KMS-11 (cell line): ENCODE results near the gene KCNAB1.

Source experiments
- H2AFZ ChIP-seq: fragments of 200-600 bp; sonication (generic); 2 replicates; pipeline ENCODE4 v1.6.1; 2016; ENCODE audit warnings: antibody characterized with exemption, mixed run types, low read depth
- H3K27ac ChIP-seq: fragments of 200-600 bp; sonication (generic); 2 replicates; pipeline ENCODE4 v1.6.1; 2016; ENCODE audit warnings: mild to moderate bottlenecking, mixed run types
- H3K27me3 ChIP-seq: fragments of 200-600 bp; sonication (generic); 2 replicates; pipeline ENCODE4 v1.6.1; 2017; ENCODE audit warnings: mild to moderate bottlenecking, low read depth, mixed run types, moderate library complexity; ENCODE audit not compliant: insufficient read depth
- H3K36me3 ChIP-seq: fragments of 200-600 bp; sonication (generic); 2 replicates; pipeline ENCODE4 v1.6.1; 2017; ENCODE audit warnings: mild to moderate bottlenecking, mixed run types; ENCODE audit not compliant: insufficient read depth
- H3K4me1 ChIP-seq: fragments of 200-600 bp; sonication (generic); 2 replicates; pipeline ENCODE4 v1.6.1; 2016; ENCODE audit warnings: mild to moderate bottlenecking, low read depth, mixed run types; ENCODE audit not compliant: poor library complexity, severe bottlenecking
- H3K4me2 ChIP-seq: fragments of 200-600 bp; sonication (generic); 2 replicates; pipeline ENCODE4 v1.7.0; 2016; ENCODE audit warnings: mild to moderate bottlenecking, mixed run types
- H3K4me3 ChIP-seq: fragments of 200-600 bp; sonication (generic); IDR thresholded peaks from 2 replicates; pipeline ENCODE4 v1.6.1; 2017; ENCODE audit warnings: low read depth, low read length, mixed read lengths; ENCODE audit not compliant: insufficient read depth
- H3K79me2 ChIP-seq: fragments of 200-600 bp; sonication (generic); 2 replicates; pipeline ENCODE4 v1.6.1; 2016; ENCODE audit warnings: low read depth, mixed run types; ENCODE audit not compliant: insufficient read depth
- H3K9ac ChIP-seq: fragments of 200-600 bp; sonication (generic); 2 replicates; pipeline ENCODE4 v1.6.1; 2016; ENCODE audit warnings: mild to moderate bottlenecking, mixed run types
- H4K20me1 ChIP-seq: fragments of 200-600 bp; sonication (generic); 2 replicates; pipeline ENCODE4 v1.6.1; 2016; ENCODE audit warnings: mild to moderate bottlenecking, mixed run types; ENCODE audit not compliant: insufficient read depth
- TF ChIP-seq, protein P1 (sequence below): fragments of 200-600 bp; sonication (generic); conservative IDR thresholded peaks from 2 replicates; pipeline ENCODE4 v1.6.1; 2017; ENCODE audit warnings: low read depth, mild to moderate bottlenecking, antibody characterized with exemption, low read length, moderate library complexity, mixed read lengths

KCNAB1 gene

DNA sequence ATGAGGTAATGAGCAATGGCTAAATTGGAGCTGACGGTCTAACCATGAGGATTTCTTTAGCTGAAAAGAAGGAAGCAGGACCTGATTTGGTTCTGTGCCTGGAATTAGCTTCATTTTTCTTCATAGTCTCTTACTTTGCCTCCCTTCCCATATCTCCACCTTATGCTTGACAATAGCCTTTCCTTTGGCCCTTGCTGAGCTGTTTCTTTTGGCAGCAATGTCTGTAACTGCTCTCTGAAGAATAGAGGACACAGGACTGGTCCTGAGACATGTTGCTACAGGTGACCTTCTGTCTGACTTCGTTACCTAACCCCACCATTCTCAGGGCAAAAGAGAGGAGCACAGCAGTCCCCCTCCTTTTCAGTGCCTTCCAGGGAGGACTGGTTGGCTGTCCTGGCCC lies 312.2 kb downstream of the KCNAB1 start:
- TF ChIP-seq, protein P1, sequence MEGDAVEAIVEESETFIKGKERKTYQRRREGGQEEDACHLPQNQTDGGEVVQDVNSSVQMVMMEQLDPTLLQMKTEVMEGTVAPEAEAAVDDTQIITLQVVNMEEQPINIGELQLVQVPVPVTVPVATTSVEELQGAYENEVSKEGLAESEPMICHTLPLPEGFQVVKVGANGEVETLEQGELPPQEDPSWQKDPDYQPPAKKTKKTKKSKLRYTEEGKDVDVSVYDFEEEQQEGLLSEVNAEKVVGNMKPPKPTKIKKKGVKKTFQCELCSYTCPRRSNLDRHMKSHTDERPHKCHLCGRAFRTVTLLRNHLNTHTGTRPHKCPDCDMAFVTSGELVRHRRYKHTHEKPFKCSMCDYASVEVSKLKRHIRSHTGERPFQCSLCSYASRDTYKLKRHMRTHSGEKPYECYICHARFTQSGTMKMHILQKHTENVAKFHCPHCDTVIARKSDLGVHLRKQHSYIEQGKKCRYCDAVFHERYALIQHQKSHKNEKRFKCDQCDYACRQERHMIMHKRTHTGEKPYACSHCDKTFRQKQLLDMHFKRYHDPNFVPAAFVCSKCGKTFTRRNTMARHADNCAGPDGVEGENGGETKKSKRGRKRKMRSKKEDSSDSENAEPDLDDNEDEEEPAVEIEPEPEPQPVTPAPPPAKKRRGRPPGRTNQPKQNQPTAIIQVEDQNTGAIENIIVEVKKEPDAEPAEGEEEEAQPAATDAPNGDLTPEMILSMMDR, result no peak
- no peak overlapping the region for H3K9ac ChIP-seq
- H3K27me3 ChIP-seq, result no peaks in the 10 kb centered on the region
- H3K4me2 ChIP-seq, result no peak overlapping the region
- no peaks in the 10 kb centered on the region for H4K20me1 ChIP-seq
- no peaks in the 10 kb centered on the region for H3K36me3 ChIP-seq
- H3K79me2 ChIP-seq, result no peaks in the 10 kb centered on the region
- H3K4me1 ChIP-seq, result no peaks in the 10 kb centered on the region
- H2AFZ ChIP-seq, result no peak overlapping the region
- H3K27ac ChIP-seq, result no peak overlapping the region
- no peak overlapping the region for H3K4me3 ChIP-seq

- H3K27ac ChIP-seq, result no peak overlapping the region
- no peaks in the 10 kb centered on the region for H3K4me1 ChIP-seq
- no peak overlapping the region for H3K9ac ChIP-seq
- no peak overlapping the region for H2AFZ ChIP-seq
- no peaks in the 10 kb centered on the region for H3K36me3 ChIP-seq
- H3K4me3 ChIP-seq, result no peak overlapping the region
- TF ChIP-seq, protein P1, result no peak
- no peaks in the 10 kb centered on the region for H4K20me1 ChIP-seq
- H3K27me3 ChIP-seq, result no peaks in the 10 kb centered on the region
- no peak overlapping the region for H3K4me2 ChIP-seq
- H3K79me2 ChIP-seq, result no peaks in the 10 kb centered on the region
Measured at GRCh38 chr3:156433138-156433537, 312.8 kb downstream of the KCNAB1 start.

DNA sequence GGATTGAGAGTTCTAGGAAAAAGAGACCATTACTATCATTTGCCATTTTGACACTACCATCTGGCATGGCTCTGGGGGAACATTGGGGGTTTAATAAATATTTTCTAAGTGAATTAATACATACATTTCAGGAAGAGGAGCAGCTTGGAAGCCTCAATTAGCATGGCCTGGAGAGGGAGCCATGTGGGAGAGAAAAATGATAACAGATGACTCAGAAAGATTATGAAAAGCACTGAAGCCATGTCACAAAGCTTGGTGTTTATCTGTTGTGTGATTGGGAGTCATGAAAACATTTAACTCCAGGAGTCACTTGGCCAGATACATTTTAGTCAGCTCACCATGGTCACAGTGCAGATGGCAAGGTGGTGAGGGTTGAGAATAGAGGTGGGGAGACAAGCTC lies 313.5 kb downstream of the KCNAB1 start:
- TF ChIP-seq, protein P1, result no peak
- H3K4me3 ChIP-seq, result no peak overlapping the region
- H3K4me1 ChIP-seq, result no peaks in the 10 kb centered on the region
- no peaks in the 10 kb centered on the region for H3K79me2 ChIP-seq
- no peaks in the 10 kb centered on the region for H3K36me3 ChIP-seq
- H3K4me2 ChIP-seq, result no peak overlapping the region
- H4K20me1 ChIP-seq, result no peaks in the 10 kb centered on the region
- H2AFZ ChIP-seq, result no peak overlapping the region
- H3K27ac ChIP-seq, result no peak overlapping the region
- H3K9ac ChIP-seq, result no peak overlapping the region
- no peaks in the 10 kb centered on the region for H3K27me3 ChIP-seq

- H3K9ac ChIP-seq, result no peak overlapping the region
- H3K79me2 ChIP-seq, result no peaks in the 10 kb centered on the region
- H3K4me2 ChIP-seq, result no peak overlapping the region
- H2AFZ ChIP-seq, result no peak overlapping the region
- TF ChIP-seq, protein P1, result no peak
- no peak overlapping the region for H3K4me3 ChIP-seq
- no peaks in the 10 kb centered on the region for H3K27me3 ChIP-seq
- no peaks in the 10 kb centered on the region for H3K36me3 ChIP-seq
- no peak overlapping the region for H3K27ac ChIP-seq
- no peaks in the 10 kb centered on the region for H3K4me1 ChIP-seq
- no peaks in the 10 kb centered on the region for H4K20me1 ChIP-seq
Measured at GRCh38 chr3:156434921-156435320, 314.5 kb downstream of the KCNAB1 start.
